ENCODE results near the gene MYRIP.

MYRIP gene

GRCh38 chr3:40099871-40100270 is 290.5 kb downstream of the MYRIP start:
- H3K9ac ChIP-seq (ENCODE audit: insufficient read length), result no peak overlapping the region
- H3K36me3 ChIP-seq (ENCODE audit: insufficient read depth, low read length), result no peaks in the 10 kb centered on the region
- no peak overlapping the region for H3K27ac ChIP-seq
- no peaks in the 10 kb centered on the region for H3K9me3 ChIP-seq (ENCODE audit: low read depth, low read length)
- TF ChIP-seq EZH2 (IDR thresholded peaks at IDR 0.05) (no peak), FOXP2 (optimal IDR thresholded peaks at IDR 0.05; ENCODE audit: control extremely low read depth, extremely low read length, insufficient read depth) (no peak), POLR2AphosphoS5 (IDR thresholded peaks at IDR 0.05; ENCODE audit: borderline replicate concordance, low read depth, low read length) (no peak)
- no peak overlapping the region for H3K4me3 ChIP-seq
- no peak for DNase-seq (ENCODE audit: low read depth, low spot score)

- Histone ChIP-seq H3K27ac (no peak overlapping the region), H3K9ac (ENCODE audit: insufficient read length) (no peak overlapping the region), H3K36me3 (ENCODE audit: insufficient read depth, low read length) (no peaks in the 10 kb centered on the region), H3K4me3 (no peak overlapping the region), H3K9me3 (ENCODE audit: low read depth, low read length) (no peaks in the 10 kb centered on the region)
- DNase-seq (ENCODE audit: low read depth, low spot score), result no peak
- TF ChIP-seq POLR2AphosphoS5 (IDR thresholded peaks at IDR 0.05; ENCODE audit: borderline replicate concordance, low read depth, low read length), result no peak
- no peak for TF ChIP-seq EZH2 (IDR thresholded peaks at IDR 0.05)
- no peak for TF ChIP-seq FOXP2 (optimal IDR thresholded peaks at IDR 0.05; ENCODE audit: control extremely low read depth, extremely low read length, insufficient read depth)
These were observed 292.8 kb downstream of the MYRIP start for GRCh38 chr3:40102182-40102581.

GRCh38 chr3:40103829-40104228 is 294.4 kb downstream of the MYRIP start:
- H3K4me3 ChIP-seq, result no peak overlapping the region
- DNase-seq (ENCODE audit: low read depth, low spot score), result no peak
- no peaks in the 10 kb centered on the region for H3K9me3 ChIP-seq (ENCODE audit: low read depth, low read length)
- TF ChIP-seq FOXP2 (optimal IDR thresholded peaks at IDR 0.05; ENCODE audit: control extremely low read depth, extremely low read length, insufficient read depth) (no peak), EZH2 (IDR thresholded peaks at IDR 0.05) (no peak), POLR2AphosphoS5 (IDR thresholded peaks at IDR 0.05; ENCODE audit: borderline replicate concordance, low read depth, low read length) (no peak)
- no peak overlapping the region for H3K9ac ChIP-seq (ENCODE audit: insufficient read length)
- no peaks in the 10 kb centered on the region for H3K36me3 ChIP-seq (ENCODE audit: insufficient read depth, low read length)
- H3K27ac ChIP-seq, result no peak overlapping the region

- DNase-seq (ENCODE audit: low read depth, low spot score), result no peak
- Histone ChIP-seq H3K36me3 (ENCODE audit: insufficient read depth, low read length) (no peaks in the 10 kb centered on the region), H3K9ac (ENCODE audit: insufficient read length) (no peak overlapping the region), H3K9me3 (ENCODE audit: low read depth, low read length) (no peaks in the 10 kb centered on the region), H3K27ac (no peak overlapping the region), H3K4me3 (no peak overlapping the region)
- no peak for TF ChIP-seq FOXP2 (optimal IDR thresholded peaks at IDR 0.05; ENCODE audit: control extremely low read depth, extremely low read length, insufficient read depth)
- no peak for TF ChIP-seq POLR2AphosphoS5 (IDR thresholded peaks at IDR 0.05; ENCODE audit: borderline replicate concordance, low read depth, low read length)
- no peak for TF ChIP-seq EZH2 (IDR thresholded peaks at IDR 0.05)
These were observed 295.0 kb downstream of the MYRIP start for GRCh38 chr3:40104441-40104840.

GRCh38 chr3:40108643-40109042 is 299.2 kb downstream of the MYRIP start:
- Histone ChIP-seq H3K27ac (no peak overlapping the region), H3K9me3 (ENCODE audit: low read depth, low read length) (no peaks in the 10 kb centered on the region), H3K36me3 (ENCODE audit: insufficient read depth, low read length) (no peaks in the 10 kb centered on the region), H3K4me3 (no peak overlapping the region), H3K9ac (ENCODE audit: insufficient read length) (no peak overlapping the region)
- TF ChIP-seq EZH2 (IDR thresholded peaks at IDR 0.05) (no peak), FOXP2 (optimal IDR thresholded peaks at IDR 0.05; ENCODE audit: control extremely low read depth, extremely low read length, insufficient read depth) (no peak), POLR2AphosphoS5 (IDR thresholded peaks at IDR 0.05; ENCODE audit: borderline replicate concordance, low read depth, low read length) (no peak)
- DNase-seq (ENCODE audit: low read depth, low spot score), result no peak

GRCh38 chr3:40109641-40110490 is 300.5 kb downstream of the MYRIP start:
- Histone ChIP-seq H3K27ac (no peak overlapping the region), H3K36me3 (ENCODE audit: insufficient read depth, low read length) (no peaks in the 10 kb centered on the region), H3K4me3 (no peak overlapping the region), H3K9me3 (ENCODE audit: low read depth, low read length) (no peaks in the 10 kb centered on the region), H3K9ac (ENCODE audit: insufficient read length) (no peak overlapping the region)
- no peak for DNase-seq (ENCODE audit: low read depth, low spot score)
- TF ChIP-seq POLR2AphosphoS5 (IDR thresholded peaks at IDR 0.05; ENCODE audit: borderline replicate concordance, low read depth, low read length), result no peak
- TF ChIP-seq EZH2 (IDR thresholded peaks at IDR 0.05), result no peak
- TF ChIP-seq FOXP2 (optimal IDR thresholded peaks at IDR 0.05; ENCODE audit: control extremely low read depth, extremely low read length, insufficient read depth), result no peak

- Histone ChIP-seq H3K4me3 (no peak overlapping the region), H3K36me3 (ENCODE audit: insufficient read depth, low read length) (no peaks in the 10 kb centered on the region), H3K9me3 (ENCODE audit: low read depth, low read length) (no peaks in the 10 kb centered on the region), H3K9ac (ENCODE audit: insufficient read length) (no peak overlapping the region), H3K27ac (no peak overlapping the region)
- no peak for DNase-seq (ENCODE audit: low read depth, low spot score)
- no peak for TF ChIP-seq POLR2AphosphoS5 (IDR thresholded peaks at IDR 0.05; ENCODE audit: borderline replicate concordance, low read depth, low read length)
- TF ChIP-seq FOXP2 (optimal IDR thresholded peaks at IDR 0.05; ENCODE audit: control extremely low read depth, extremely low read length, insufficient read depth), result no peak
- no peak for TF ChIP-seq EZH2 (IDR thresholded peaks at IDR 0.05)
These were observed 307.2 kb downstream of the MYRIP start for GRCh38 chr3:40116478-40117177.

GRCh38 chr3:40118091-40118490 is 308.7 kb downstream of the MYRIP start:
- H3K27ac ChIP-seq, result no peak overlapping the region
- H3K9me3 ChIP-seq (ENCODE audit: low read depth, low read length), result no peaks in the 10 kb centered on the region
- H3K36me3 ChIP-seq (ENCODE audit: insufficient read depth, low read length), result no peaks in the 10 kb centered on the region
- no peak for DNase-seq (ENCODE audit: low read depth, low spot score)
- H3K9ac ChIP-seq (ENCODE audit: insufficient read length), result no peak overlapping the region
- no peak overlapping the region for H3K4me3 ChIP-seq
- TF ChIP-seq FOXP2 (optimal IDR thresholded peaks at IDR 0.05; ENCODE audit: control extremely low read depth, extremely low read length, insufficient read depth) (no peak), EZH2 (IDR thresholded peaks at IDR 0.05) (no peak)
